Uterus (tissue), 4 donors: Measurements from ENCODE around the gene ATAD3C. TPM values are rescaled to one million over a fixed set of nuclear protein-coding genes. Genes with fewer than 3 reads are reported as not detected.

Experiments
- DNase-seq, 2 donors: peaks; one replicate each; pipeline ENCODE4 v3.0.0-alpha.2; 2019 to 2020
- H3K27ac ChIP-seq, 2 donors: fragments of 200-600 bp; sonication (generic); 1 replicate in 1 of 2; 2 replicates in 1 of 2; pipeline ENCODE4 v1.5.1; 2016 to 2018
- H3K27me3 ChIP-seq, 2 donors: fragments of 200-600 bp; sonication (generic); one replicate each; pipeline ENCODE4 v1.5.1; 2018 to 2019; ENCODE audit warnings: control low read depth in 1 of 2
- H3K36me3 ChIP-seq, 2 donors: fragments of 200-600 bp; sonication (generic); one replicate each; pipeline ENCODE4 v1.5.1; 2019; ENCODE audit warnings: control low read depth in 1 of 2
- H3K4me1 ChIP-seq, 2 donors: fragments of 200-600 bp; sonication (generic); one replicate each; pipeline ENCODE4 v1.5.1; 2018 to 2019; ENCODE audit warnings: control low read depth in 1 of 2
- H3K4me3 ChIP-seq, 2 donors: fragments of 200-600 bp; sonication (generic); 1 replicate in 1 of 2; 2 replicates in 1 of 2; pipeline ENCODE4 v1.5.1; 2018 to 2019; ENCODE audit warnings: mild to moderate bottlenecking in 1 of 2
- H3K9me3 ChIP-seq, 2 donors: fragments of 200-600 bp; sonication (generic); one replicate each; pipeline ENCODE4 v1.5.1; 2019; ENCODE audit warnings: control low read depth in 1 of 2
- POLR2A ChIP-seq, 2 donors: fragments of 450-650 bp; IDR thresholded peaks; one replicate each; pipeline ENCODE4 v1.6.1; 2016; ENCODE audit warnings: antibody characterized with exemption in 2 of 2, mild to moderate bottlenecking in 1 of 2, moderate library complexity in 1 of 2
- intact Hi-C: fragments of 100-400 bp; cut with DNase I; formaldehyde crosslinking; loops from one replicate; pipeline ENCODE4 v1.15.1; 2023; ENCODE audit warnings: low total_unique reads
- total RNA-seq, 4 donors: library from RNA; depleted of rRNA in 3 of 4; stranded (reverse); fragments of >200 nt in 3 of 4; gene quantifications; one replicate each; pipeline versions ENCODE4 v1.1.0 to v1.2.4, GENCODE V29; 2014 to 2023
- TF ChIP-seq, protein P1 (sequence below), 4 experiments: fragments of 200-600 bp in 2 of 4; fragments of 450-650 bp in 2 of 4; sonication (generic) in 2 of 4; IDR thresholded peaks; one replicate each; pipeline ENCODE4 v1.5.1; 2016 to 2019; ENCODE audit warnings: antibody characterized with exemption in 4 of 4, mild to moderate bottlenecking in 2 of 4, moderate library complexity in 1 of 4
- donor health status: DM: yes; HTN: yes; CAD: no.

Gene ATAD3C
- total RNA-seq, 4 donors from 2014 or later: 0.77 to 3.8 (median 1.7) TPM; not detected in 1

DNA sequence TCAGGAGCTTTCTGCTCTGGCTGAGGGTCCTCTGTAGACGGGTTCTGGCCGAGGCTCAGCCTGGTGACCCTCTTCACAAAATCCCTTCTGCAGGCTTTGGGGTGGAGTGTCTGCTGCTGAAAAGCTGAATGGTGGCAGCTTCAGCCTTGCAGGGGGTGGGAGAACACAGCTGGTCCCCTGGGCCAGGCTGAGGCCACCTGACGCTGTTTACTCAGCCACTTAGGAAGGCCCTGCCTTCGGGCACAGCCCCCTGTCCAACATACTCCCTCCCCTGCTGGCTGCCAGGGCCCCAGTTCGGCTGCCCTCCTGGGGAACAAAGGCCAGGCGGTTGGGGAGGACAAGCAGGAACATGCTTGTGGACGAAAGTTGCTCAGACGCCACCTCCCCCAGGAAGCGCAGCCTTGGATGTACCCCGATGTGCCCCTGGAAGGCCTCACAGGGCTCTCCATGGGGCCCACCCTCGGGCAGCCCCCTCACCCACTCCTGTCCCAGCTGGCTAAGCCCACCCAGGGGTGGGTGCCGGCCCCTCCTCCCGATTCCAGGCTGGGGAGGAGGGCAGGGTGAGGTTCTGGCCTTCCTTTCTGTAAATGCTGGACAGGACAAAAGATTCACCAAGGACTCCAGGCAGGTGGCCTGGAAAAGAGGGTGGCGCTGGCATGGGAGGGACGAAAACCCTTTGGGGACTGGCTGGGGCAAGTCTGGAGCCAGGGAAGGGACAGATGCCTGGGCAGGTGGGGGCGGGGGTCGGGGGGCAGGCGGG, 28.2 kb upstream of the ATAD3C start, which contains the start of gene ANKRD65:
TSS of gene ANKRD65 (minus strand) at position 130 of the 760 bp plus-strand sequence. CDS start 271 bp downstream, outside the sequence.
- Histone ChIP-seq H3K27me3 (no peaks in the 10 kb centered on the region), H3K27ac (peak within 1 kb of the TSS in 1 of 2 donors; percentile 58), H3K9me3 (no peaks in the 10 kb centered on the region), H3K4me1 (no peaks in the 10 kb centered on the region), H3K36me3 (no peaks in the 10 kb centered on the region), H3K4me3 (peak within 1 kb of the TSS; percentile 16 to 28)
- intact Hi-C loops: no loop called here
- TF ChIP-seq, protein P1, sequence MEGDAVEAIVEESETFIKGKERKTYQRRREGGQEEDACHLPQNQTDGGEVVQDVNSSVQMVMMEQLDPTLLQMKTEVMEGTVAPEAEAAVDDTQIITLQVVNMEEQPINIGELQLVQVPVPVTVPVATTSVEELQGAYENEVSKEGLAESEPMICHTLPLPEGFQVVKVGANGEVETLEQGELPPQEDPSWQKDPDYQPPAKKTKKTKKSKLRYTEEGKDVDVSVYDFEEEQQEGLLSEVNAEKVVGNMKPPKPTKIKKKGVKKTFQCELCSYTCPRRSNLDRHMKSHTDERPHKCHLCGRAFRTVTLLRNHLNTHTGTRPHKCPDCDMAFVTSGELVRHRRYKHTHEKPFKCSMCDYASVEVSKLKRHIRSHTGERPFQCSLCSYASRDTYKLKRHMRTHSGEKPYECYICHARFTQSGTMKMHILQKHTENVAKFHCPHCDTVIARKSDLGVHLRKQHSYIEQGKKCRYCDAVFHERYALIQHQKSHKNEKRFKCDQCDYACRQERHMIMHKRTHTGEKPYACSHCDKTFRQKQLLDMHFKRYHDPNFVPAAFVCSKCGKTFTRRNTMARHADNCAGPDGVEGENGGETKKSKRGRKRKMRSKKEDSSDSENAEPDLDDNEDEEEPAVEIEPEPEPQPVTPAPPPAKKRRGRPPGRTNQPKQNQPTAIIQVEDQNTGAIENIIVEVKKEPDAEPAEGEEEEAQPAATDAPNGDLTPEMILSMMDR (IDR thresholded peaks at IDR 0.05): no peak
- TF ChIP-seq POLR2A (IDR thresholded peaks at IDR 0.05): no peak
- no peak for DNase-seq

DNA sequence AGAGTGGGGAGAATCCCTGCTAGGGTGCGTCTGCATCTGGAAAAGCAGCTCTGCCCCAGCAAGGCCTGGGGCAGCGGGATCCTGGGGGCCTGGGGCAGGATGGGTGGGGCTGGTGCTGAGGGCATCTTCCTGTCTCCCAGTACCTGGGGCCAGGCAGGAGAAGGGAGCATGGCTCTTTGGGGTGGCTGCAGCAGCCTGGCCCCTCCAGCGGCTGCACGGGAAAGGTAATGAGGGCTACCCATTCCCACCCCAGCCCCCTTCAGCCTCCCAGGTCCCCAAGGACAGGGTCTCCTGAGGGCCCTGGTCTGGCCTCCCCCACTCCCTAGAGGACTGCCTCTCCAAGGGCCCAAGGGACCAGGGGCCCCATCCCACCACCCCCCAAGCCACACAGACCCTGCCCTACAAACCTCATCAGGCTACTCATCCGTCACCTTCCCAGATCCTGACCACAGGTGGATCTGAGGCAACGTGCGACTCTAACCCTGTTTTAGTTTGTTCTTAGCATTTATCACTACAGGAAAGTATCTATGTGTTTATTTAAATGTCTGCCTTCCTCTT, 27.5 kb upstream of the ATAD3C start:
- H3K4me1 ChIP-seq: no peaks in the 10 kb centered on the region
- intact Hi-C loops: no loop called here
- no peaks in the 10 kb centered on the region for H3K9me3 ChIP-seq
- DNase-seq: no peak
- no peaks in the 10 kb centered on the region for H3K27me3 ChIP-seq
- no peak overlapping the region for H3K4me3 ChIP-seq
- H3K36me3 ChIP-seq: no peaks in the 10 kb centered on the region
- H3K27ac ChIP-seq: no peak overlapping the region
- TF ChIP-seq, protein P1 (IDR thresholded peaks at IDR 0.05): no peak
- TF ChIP-seq POLR2A (IDR thresholded peaks at IDR 0.05): no peak

DNA sequence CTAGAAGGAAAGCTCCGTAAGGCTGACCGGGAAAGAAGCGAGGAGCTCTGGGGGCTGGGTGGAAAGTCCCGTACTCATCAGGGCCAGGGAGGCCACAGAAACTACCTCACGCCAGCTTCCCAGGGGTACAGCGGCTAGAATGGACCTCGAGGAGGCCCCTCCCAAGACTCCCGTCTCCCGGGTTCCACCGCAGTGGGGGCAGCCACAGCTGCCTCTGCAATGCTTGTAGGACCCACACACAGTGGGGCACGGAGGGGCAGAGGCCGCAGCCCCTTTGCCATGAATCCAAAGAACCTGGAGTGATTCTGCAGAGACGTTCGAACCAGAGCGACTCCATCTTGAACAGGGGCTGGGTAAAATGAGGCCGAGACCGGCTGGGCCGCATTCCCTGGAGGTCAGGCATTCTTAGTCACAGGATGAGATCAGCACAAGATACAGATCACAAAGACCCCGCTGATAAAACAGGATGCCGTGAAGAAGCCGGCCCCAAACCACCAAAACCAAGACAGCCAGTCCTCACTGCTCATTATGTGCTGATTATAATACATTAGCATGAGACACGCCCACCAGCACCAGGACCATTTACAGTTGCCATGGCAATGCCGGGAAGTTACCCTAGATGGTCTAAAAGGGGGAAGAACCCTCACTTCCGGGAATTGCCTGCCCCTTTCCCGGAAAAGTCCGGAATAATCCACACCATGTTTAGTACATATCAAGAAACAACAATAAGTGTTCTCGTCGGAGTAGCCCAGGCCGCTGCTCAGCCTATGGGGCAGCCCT, 26.8 kb upstream of the ATAD3C start:
- TF ChIP-seq POLR2A (IDR thresholded peaks at IDR 0.05): no peak
- TF ChIP-seq, protein P1 (IDR thresholded peaks at IDR 0.05): no peak
- H3K9me3 ChIP-seq: no peaks in the 10 kb centered on the region
- H3K27ac ChIP-seq: no peak overlapping the region
- H3K27me3 ChIP-seq: no peaks in the 10 kb centered on the region
- intact Hi-C loops: no loop called here
- no peak overlapping the region for H3K4me3 ChIP-seq
- no peaks in the 10 kb centered on the region for H3K36me3 ChIP-seq
- no peaks in the 10 kb centered on the region for H3K4me1 ChIP-seq
- no peak for DNase-seq

DNA sequence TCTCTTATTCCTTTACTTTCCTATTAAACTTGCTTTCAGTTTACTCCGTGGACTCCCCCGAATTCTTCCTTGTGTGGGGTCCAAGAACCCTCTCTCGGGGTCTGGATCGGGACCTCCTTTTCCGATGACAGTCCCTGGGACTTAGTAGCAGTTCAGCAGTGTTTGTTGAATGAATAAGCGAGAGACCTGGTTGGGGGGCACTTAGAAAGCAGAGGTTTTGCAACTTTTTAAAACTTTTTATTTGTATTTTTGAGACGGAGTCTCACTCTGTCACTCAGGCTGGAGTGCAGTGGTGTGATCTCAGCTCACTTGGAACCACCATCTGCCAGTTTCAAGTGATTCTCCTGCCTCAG, 26.3 kb upstream of the ATAD3C start:
- Histone ChIP-seq H3K9me3 (no peaks in the 10 kb centered on the region), H3K27ac (no peak overlapping the region), H3K4me3 (no peak overlapping the region), H3K36me3 (no peaks in the 10 kb centered on the region), H3K27me3 (no peaks in the 10 kb centered on the region), H3K4me1 (no peaks in the 10 kb centered on the region)
- intact Hi-C loops: no loop called here
- TF ChIP-seq, protein P1 (IDR thresholded peaks at IDR 0.05): no peak
- TF ChIP-seq POLR2A (IDR thresholded peaks at IDR 0.05): no peak
- no peak for DNase-seq

DNA sequence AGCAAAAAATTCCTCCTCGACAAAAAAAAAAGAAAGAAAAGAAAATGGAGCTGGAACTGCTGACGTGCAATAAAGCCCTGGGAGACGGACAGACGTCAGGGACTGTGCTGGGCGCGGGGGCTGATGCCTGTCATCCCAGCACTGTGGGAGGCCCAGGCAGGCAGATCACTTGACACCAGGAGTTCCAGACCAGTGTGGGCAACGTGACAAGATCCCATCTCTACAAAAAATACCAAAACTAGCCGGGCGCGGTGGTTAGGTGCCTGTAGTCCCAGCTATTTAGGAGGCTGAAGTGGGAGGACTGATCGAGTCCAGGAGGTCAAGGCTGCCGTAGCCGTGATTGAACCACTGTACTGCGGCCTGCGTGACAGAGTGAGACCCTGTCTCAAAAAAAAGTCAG, 24.8 kb upstream of the ATAD3C start:
- Histone ChIP-seq H3K4me1 (peaks cover 0 to 3% of the 10 kb centered on the region in 2 donors), H3K27ac (no peak overlapping the region), H3K27me3 (no peaks in the 10 kb centered on the region), H3K9me3 (no peaks in the 10 kb centered on the region), H3K4me3 (no peak overlapping the region), H3K36me3 (no peaks in the 10 kb centered on the region)
- DNase-seq: no peak
- intact Hi-C loops: no loop called here
- TF ChIP-seq, protein P1 (IDR thresholded peaks at IDR 0.05): no peak
- TF ChIP-seq POLR2A (IDR thresholded peaks at IDR 0.05): no peak
